OCI-LY3 (cell line): ENCODE measurements around the gene ZNRF1.
"Not testable (repeated sequence)": the region's sequence is repeated elsewhere in the genome, so short reads cannot be mapped to it uniquely, and the experiment has no call there.

Source experiments
- H2AFZ ChIP-seq: fragments of 200-600, 300-600 bp; shearing (Covaris generic); 2 replicates; pipeline ENCODE4 v1.6.0; 2014; ENCODE audit warnings: antibody characterized with exemption, low read depth, low read length
- H3K27ac ChIP-seq: fragments of 200-600, 300-600 bp; sonication (generic); 2 replicates; pipeline ENCODE4 v1.5.1; 2014; ENCODE audit warnings: mild to moderate bottlenecking, low read length, moderate library complexity, mixed read lengths
- H3K27me3 ChIP-seq: fragments of 200-600, 300-600 bp; sonication (generic); 2 replicates; pipeline ENCODE4 v1.6.1; 2014; ENCODE audit warnings: low read depth, low read length, mixed read lengths
- H3K36me3 ChIP-seq: fragments of 200-600, 300-600 bp; sonication (generic); replicated peaks from 2 replicates; pipeline ENCODE3; 2014; ENCODE audit warnings: low read depth, low read length, mixed read lengths
- H3K4me1 ChIP-seq: fragments of 300-600, 200-600 bp; sonication (generic); 2 replicates; pipeline ENCODE4 v1.6.1; 2014; ENCODE audit warnings: low read length, mixed read lengths
- H3K4me2 ChIP-seq: fragments of 200-600, 300-600 bp; sonication (generic); 2 replicates; pipeline ENCODE4 v1.6.1; 2014; ENCODE audit warnings: low read length, mixed read lengths
- H3K4me3 ChIP-seq: fragments of 300-600, 200-600 bp; sonication (generic); 2 replicates; pipeline ENCODE4 v1.5.1; 2014; ENCODE audit warnings: antibody characterized with exemption, mild to moderate bottlenecking, low read length, moderate library complexity
- H3K79me2 ChIP-seq: fragments of 300-600, 200-600 bp; shearing (Covaris generic); 2 replicates; pipeline ENCODE4 v1.6.1; 2014; ENCODE audit warnings: mild to moderate bottlenecking, low read length, mixed read lengths
- H3K9ac ChIP-seq: fragments of 300-600, 200-600 bp; shearing (Covaris generic); 2 replicates; pipeline ENCODE4 v1.6.0; 2014; ENCODE audit warnings: mild to moderate bottlenecking, low read length, moderate library complexity
- H3K9me3 ChIP-seq: fragments of 200-600, 300-600 bp; shearing (Covaris generic); 2 replicates; pipeline ENCODE4 v1.6.1; 2014; ENCODE audit warnings: low read length, mixed read lengths; ENCODE audit not compliant: insufficient read depth
- H4K20me1 ChIP-seq: fragments of 200-600, 300-600 bp; sonication (generic); 2 replicates; pipeline ENCODE4 v1.6.1; 2016; ENCODE audit warnings: low read length, mixed read lengths; ENCODE audit not compliant: insufficient read depth
- EZH2phosphoT487 ChIP-seq: fragments of 200-600 bp; shearing (Covaris generic); IDR thresholded peaks from 2 replicates; pipeline ENCODE4 v1.6.1; 2018; ENCODE audit warnings: antibody characterized with exemption, mixed run types, low read depth
- TF ChIP-seq, protein P1 (sequence below): fragments of 200-600, 300-600 bp; sonication (generic); IDR thresholded peaks from 2 replicates; pipeline ENCODE4 v1.5.1; 2014; ENCODE audit warnings: antibody characterized with exemption, low read length, low read depth

Gene ZNRF1

DNA sequence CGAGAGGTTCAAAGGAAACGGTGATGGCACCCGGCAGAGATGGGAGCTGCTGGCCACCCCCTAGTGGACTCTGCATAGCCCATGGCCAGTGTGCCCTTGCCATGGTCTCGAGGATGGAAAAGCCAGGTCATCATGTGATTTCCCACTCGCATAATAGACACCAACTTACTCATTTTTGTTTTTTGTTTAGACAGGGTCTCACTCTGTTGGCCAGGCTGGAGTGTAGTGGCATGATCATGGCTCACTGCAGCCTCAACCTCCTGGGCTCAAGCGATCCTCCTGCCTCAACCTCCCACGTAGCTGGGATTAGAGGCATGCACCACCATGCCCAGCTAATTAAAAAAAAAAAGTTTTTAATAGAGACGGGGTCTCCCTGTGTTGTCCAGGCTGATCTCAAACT is 90.1 kb downstream of the ZNRF1 start:
- Histone ChIP-seq H4K20me1 (no peaks in the 10 kb centered on the region; the same call in 1 of the 2 replicates), H3K9me3 (no peaks in the 10 kb centered on the region), H3K4me3 (no peak overlapping the region), H2AFZ (no peak overlapping the region), H3K27ac (no peak overlapping the region), H3K36me3 (no peaks in the 10 kb centered on the region), H3K79me2 (no peaks in the 10 kb centered on the region), H3K27me3 (no peaks in the 10 kb centered on the region), H3K4me1 (no peaks in the 10 kb centered on the region), H3K4me2 (no peak overlapping the region), H3K9ac (no peak overlapping the region)
- TF ChIP-seq, protein P1, sequence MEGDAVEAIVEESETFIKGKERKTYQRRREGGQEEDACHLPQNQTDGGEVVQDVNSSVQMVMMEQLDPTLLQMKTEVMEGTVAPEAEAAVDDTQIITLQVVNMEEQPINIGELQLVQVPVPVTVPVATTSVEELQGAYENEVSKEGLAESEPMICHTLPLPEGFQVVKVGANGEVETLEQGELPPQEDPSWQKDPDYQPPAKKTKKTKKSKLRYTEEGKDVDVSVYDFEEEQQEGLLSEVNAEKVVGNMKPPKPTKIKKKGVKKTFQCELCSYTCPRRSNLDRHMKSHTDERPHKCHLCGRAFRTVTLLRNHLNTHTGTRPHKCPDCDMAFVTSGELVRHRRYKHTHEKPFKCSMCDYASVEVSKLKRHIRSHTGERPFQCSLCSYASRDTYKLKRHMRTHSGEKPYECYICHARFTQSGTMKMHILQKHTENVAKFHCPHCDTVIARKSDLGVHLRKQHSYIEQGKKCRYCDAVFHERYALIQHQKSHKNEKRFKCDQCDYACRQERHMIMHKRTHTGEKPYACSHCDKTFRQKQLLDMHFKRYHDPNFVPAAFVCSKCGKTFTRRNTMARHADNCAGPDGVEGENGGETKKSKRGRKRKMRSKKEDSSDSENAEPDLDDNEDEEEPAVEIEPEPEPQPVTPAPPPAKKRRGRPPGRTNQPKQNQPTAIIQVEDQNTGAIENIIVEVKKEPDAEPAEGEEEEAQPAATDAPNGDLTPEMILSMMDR: no peak
- TF ChIP-seq EZH2phosphoT487: no peak

DNA sequence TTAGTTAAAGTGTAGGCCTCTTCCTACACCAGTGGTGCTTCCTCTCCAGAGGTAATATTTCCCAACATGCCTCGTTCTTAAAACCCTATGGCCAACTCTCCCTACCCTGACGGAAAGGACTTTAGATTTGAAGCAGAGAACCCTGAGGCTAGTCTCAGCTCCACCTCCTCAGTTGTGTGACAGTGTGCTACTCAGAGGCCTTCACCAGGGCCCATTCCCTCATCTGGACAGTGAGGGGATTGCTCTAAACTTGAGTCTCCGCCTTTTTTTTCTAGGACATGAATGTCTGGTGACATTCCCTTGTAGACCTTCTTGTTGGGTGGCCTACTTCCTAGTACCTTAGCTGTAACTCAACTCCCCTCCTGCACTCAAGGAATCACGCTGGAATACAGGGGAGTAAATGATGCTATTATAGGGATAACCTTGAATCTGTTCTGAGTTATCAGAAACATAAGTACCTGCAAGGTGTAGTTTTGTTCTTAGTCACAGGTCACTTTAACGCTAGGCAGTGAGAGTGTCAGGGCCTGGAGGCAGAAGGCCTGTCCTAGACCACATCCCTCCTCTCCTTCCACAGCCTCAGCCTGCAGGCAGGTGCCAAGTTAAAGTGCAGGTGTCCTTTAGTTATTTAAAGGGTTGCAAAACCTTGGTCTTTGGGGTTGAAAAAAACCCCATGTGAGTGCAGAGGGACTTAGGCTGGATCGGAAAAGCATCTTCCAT is 90.8 kb downstream of the ZNRF1 start:
- Histone ChIP-seq H3K4me1 (no peaks in the 10 kb centered on the region), H3K4me2 (no peak overlapping the region), H3K9me3 (no peaks in the 10 kb centered on the region), H3K27ac (no peak overlapping the region), H3K4me3 (no peak overlapping the region), H3K27me3 (no peaks in the 10 kb centered on the region), H3K9ac (no peak overlapping the region), H3K79me2 (no peaks in the 10 kb centered on the region), H4K20me1 (no peaks in the 10 kb centered on the region; the same call in 1 of the 2 replicates), H3K36me3 (no peaks in the 10 kb centered on the region), H2AFZ (no peak overlapping the region)
- TF ChIP-seq, protein P1: no peak
- no peak for TF ChIP-seq EZH2phosphoT487

DNA sequence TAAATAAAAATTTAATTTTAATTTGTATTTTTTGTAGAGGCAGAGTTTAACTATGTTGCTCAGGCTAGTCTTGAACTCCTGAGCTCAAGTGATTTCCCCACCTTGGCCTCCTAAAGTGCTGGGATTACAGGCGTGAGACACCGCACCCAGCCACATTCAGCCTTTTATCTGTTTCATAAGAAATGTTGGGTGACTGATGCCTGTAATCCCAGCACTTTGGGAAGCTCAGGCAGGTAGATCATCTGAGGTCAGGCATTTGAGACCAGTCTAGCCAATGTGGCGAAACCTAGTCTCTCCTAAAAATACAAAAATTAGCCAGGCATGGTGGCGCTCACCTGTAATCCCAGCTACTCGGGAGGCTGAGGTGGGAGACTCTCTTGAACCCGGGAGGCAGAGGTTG is 92.1 kb downstream of the ZNRF1 start:
- not testable (repeated sequence) for H3K79me2 ChIP-seq, H3K4me1 ChIP-seq, H3K4me3 ChIP-seq, H2AFZ ChIP-seq, H3K27ac ChIP-seq, H3K9me3 ChIP-seq, H3K36me3 ChIP-seq, H3K4me2 ChIP-seq, H3K27me3 ChIP-seq, H4K20me1 ChIP-seq, H3K9ac ChIP-seq

DNA sequence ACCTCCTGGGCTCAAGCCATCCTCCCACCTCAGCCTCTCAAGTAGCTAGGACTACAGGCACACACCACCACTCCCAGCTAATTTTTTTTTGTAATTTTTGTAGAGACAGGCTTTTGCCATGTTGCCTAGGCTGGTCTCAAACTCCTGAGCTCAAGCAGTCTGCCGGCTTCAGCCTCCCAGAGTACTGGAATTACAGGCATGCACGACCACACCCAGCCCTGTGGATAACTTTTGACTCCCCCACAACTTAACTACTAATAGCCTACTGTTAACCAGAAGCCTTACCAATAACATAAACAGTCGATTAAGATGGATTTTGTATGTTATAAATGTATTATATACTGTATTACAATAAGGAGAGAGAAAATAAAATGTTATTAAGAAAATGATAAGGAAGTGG is 92.8 kb downstream of the ZNRF1 start:
- H3K79me2 ChIP-seq, H3K9ac ChIP-seq: not testable (repeated sequence)

DNA sequence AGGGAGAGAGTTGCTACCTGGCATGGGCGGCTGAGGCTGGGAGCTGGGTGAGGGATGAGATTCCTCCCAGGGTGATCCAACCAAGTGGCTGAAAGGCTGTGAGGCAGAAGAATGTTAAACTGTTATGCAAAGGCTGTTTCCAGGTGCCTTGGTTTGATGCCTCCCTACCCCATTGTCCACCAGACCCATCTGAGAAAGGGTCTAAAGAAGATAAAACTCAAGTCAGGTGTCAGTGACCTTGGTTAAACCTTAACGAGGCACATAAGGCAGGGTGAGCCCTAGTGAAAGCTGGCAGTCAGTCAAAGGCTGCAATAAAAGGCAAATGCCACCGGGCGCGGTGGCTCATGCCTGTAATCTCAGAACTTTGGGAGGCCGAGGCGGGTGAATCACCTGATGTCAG is 94.0 kb downstream of the ZNRF1 start:
- no peaks in the 10 kb centered on the region for H3K79me2 ChIP-seq
- no peaks in the 10 kb centered on the region for H3K36me3 ChIP-seq
- no peak overlapping the region for H3K9ac ChIP-seq

More for the DNA sequence above, 92.8 kb downstream of the ZNRF1 start:
- not testable (repeated sequence) for H3K4me1 ChIP-seq, H3K9me3 ChIP-seq, H3K4me3 ChIP-seq, H3K36me3 ChIP-seq, H2AFZ ChIP-seq, H3K27me3 ChIP-seq, H4K20me1 ChIP-seq, H3K27ac ChIP-seq, H3K4me2 ChIP-seq

More for the DNA sequence above, 94.0 kb downstream of the ZNRF1 start:
- no peak for TF ChIP-seq EZH2phosphoT487
- Histone ChIP-seq H3K4me1 (no peaks in the 10 kb centered on the region), H3K4me3 (no peak overlapping the region), H3K27me3 (no peaks in the 10 kb centered on the region), H2AFZ (no peak overlapping the region), H4K20me1 (no peaks in the 10 kb centered on the region; the same call in 1 of the 2 replicates), H3K27ac (no peak overlapping the region), H3K4me2 (no peak overlapping the region), H3K9me3 (no peaks in the 10 kb centered on the region)
